ENCODE measurements around the gene GPR26.

GRCh38 chr10:123645615-123646014, 20.5 kb upstream of the GPR26 start:
- TF ChIP-seq, protein P1, sequence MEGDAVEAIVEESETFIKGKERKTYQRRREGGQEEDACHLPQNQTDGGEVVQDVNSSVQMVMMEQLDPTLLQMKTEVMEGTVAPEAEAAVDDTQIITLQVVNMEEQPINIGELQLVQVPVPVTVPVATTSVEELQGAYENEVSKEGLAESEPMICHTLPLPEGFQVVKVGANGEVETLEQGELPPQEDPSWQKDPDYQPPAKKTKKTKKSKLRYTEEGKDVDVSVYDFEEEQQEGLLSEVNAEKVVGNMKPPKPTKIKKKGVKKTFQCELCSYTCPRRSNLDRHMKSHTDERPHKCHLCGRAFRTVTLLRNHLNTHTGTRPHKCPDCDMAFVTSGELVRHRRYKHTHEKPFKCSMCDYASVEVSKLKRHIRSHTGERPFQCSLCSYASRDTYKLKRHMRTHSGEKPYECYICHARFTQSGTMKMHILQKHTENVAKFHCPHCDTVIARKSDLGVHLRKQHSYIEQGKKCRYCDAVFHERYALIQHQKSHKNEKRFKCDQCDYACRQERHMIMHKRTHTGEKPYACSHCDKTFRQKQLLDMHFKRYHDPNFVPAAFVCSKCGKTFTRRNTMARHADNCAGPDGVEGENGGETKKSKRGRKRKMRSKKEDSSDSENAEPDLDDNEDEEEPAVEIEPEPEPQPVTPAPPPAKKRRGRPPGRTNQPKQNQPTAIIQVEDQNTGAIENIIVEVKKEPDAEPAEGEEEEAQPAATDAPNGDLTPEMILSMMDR (IDR thresholded peaks at IDR 0.05) = no peak
- TF ChIP-seq POLR2A (IDR thresholded peaks at IDR 0.05) = no peak
